Parathyroid adenoma (tissue), 2 donors: ENCODE measurements around the gene BLVRB.
"Not testable (repeated sequence)": the region's sequence is repeated elsewhere in the genome, so short reads cannot be mapped to it uniquely, and the experiment has no call there.

Experiments
- H2AFZ ChIP-seq: fragments of 300-600 bp; sonication (generic); one replicate; pipeline ENCODE4 v1.7.0; 2017; ENCODE audit warnings: antibody characterized with exemption, mild to moderate bottlenecking
- H3K27ac ChIP-seq: fragments of 300-600 bp; sonication (generic); one replicate; pipeline ENCODE4 v1.7.0; 2017
- H3K27me3 ChIP-seq: fragments of 300-600 bp; sonication (generic); one replicate; pipeline ENCODE4 v1.7.0; 2017; ENCODE audit warnings: low read length; ENCODE audit not compliant: control insufficient read depth, insufficient read depth
- H3K36me3 ChIP-seq: fragments of 300-600 bp; sonication (generic); one replicate; pipeline ENCODE4 v1.7.0; 2017; ENCODE audit warnings: low read length; ENCODE audit not compliant: control insufficient read depth, insufficient read depth
- H3K4me1 ChIP-seq: fragments of 300-600 bp; sonication (generic); one replicate; pipeline ENCODE4 v1.7.0; 2017; ENCODE audit warnings: control low read depth
- H3K4me2 ChIP-seq: fragments of 300-600 bp; sonication (generic); one replicate; pipeline ENCODE4 v1.7.0; 2017; ENCODE audit warnings: low read length
- H3K4me3 ChIP-seq: fragments of 300-600 bp; sonication (generic); one replicate; pipeline ENCODE4 v1.7.0; 2017; ENCODE audit warnings: low read depth, low read length
- H3K79me2 ChIP-seq: fragments of 300-600 bp; sonication (generic); one replicate; pipeline ENCODE4 v1.7.0; 2017; ENCODE audit warnings: control low read depth
- H3K9ac ChIP-seq: fragments of 300-600 bp; sonication (generic); one replicate; pipeline ENCODE4 v1.7.0; 2017; ENCODE audit warnings: mild to moderate bottlenecking
- H3K9me3 ChIP-seq: fragments of 300-600 bp; sonication (generic); one replicate; pipeline ENCODE4 v1.7.0; 2017; ENCODE audit warnings: low read length; ENCODE audit not compliant: control insufficient read depth
- CTCF ChIP-seq: fragments of 300-600 bp; sonication (generic); IDR thresholded peaks from one replicate; pipeline ENCODE4 v1.7.0; 2017; ENCODE audit warnings: antibody characterized with exemption, mild to moderate bottlenecking
- donor health status: primary hyperparathyroidism.

Gene BLVRB

GRCh38 chr19:40411125-40411842, 54.3 kb downstream of the BLVRB start:
- Histone ChIP-seq H3K27ac (peak overlapping the region; percentile 68), H3K79me2 (no peaks in the 10 kb centered on the region), H2AFZ (peak overlapping the region; percentile 88), H3K36me3 (no peaks in the 10 kb centered on the region), H3K27me3 (no peaks in the 10 kb centered on the region), H3K4me1 (peaks cover 30% of the 10 kb centered on the region), H3K9ac (no peak overlapping the region), H3K4me3 (peak overlapping the region; percentile 20), H3K9me3 (no peaks in the 10 kb centered on the region), H3K4me2 (peak overlapping the region; percentile 41)
- TF ChIP-seq CTCF, result no peak

GRCh38 chr19:40410030-40410389, 55.5 kb downstream of the BLVRB start:
- no peak overlapping the region for H2AFZ ChIP-seq
- no peak overlapping the region for H3K9ac ChIP-seq
- TF ChIP-seq CTCF, result no peak
- peaks cover 19% of the 10 kb centered on the region for H3K4me1 ChIP-seq
- H3K27me3 ChIP-seq, result no peaks in the 10 kb centered on the region
- no peak overlapping the region for H3K4me3 ChIP-seq
- H3K27ac ChIP-seq, result no peak overlapping the region
- no peak overlapping the region for H3K4me2 ChIP-seq
- no peaks in the 10 kb centered on the region for H3K79me2 ChIP-seq
- H3K9me3 ChIP-seq, result no peaks in the 10 kb centered on the region
- H3K36me3 ChIP-seq, result no peaks in the 10 kb centered on the region

GRCh38 chr19:40408598-40408925, 57.0 kb downstream of the BLVRB start:
- peaks cover 12% of the 10 kb centered on the region for H3K4me1 ChIP-seq
- not testable (repeated sequence) for H3K4me3 ChIP-seq, H3K27me3 ChIP-seq, H3K9ac ChIP-seq, H2AFZ ChIP-seq, H3K27ac ChIP-seq, H3K4me2 ChIP-seq, H3K79me2 ChIP-seq, H3K9me3 ChIP-seq, H3K36me3 ChIP-seq

- Histone ChIP-seq H3K27ac (no peak overlapping the region), H2AFZ (no peak overlapping the region), H3K9ac (no peak overlapping the region), H3K27me3 (no peaks in the 10 kb centered on the region), H3K4me3 (no peak overlapping the region), H3K36me3 (no peaks in the 10 kb centered on the region), H3K4me2 (no peak overlapping the region), H3K4me1 (peaks cover 12% of the 10 kb centered on the region), H3K79me2 (no peaks in the 10 kb centered on the region), H3K9me3 (no peaks in the 10 kb centered on the region)
- TF ChIP-seq CTCF, result no peak
Observed at GRCh38 chr19:40407714-40408597, 57.6 kb downstream of the BLVRB start.

GRCh38 chr19:40403262-40403984, 62.1 kb downstream of the BLVRB start:
- no peaks in the 10 kb centered on the region for H3K9me3 ChIP-seq
- peak overlapping the region; percentile 31 for H3K9ac ChIP-seq
- peak overlapping the region; percentile 71 for H3K27ac ChIP-seq
- no peaks in the 10 kb centered on the region for H3K27me3 ChIP-seq
- no peaks in the 10 kb centered on the region for H3K79me2 ChIP-seq
- peak overlapping the region; percentile 91 for H3K4me2 ChIP-seq
- H3K4me1 ChIP-seq, result no peaks in the 10 kb centered on the region
- TF ChIP-seq CTCF, result peak; percentile 14
- peak overlapping the region; percentile 85 for H2AFZ ChIP-seq
- H3K36me3 ChIP-seq, result no peaks in the 10 kb centered on the region
- H3K4me3 ChIP-seq, result peak overlapping the region; percentile 55
